HEK293 (cell line): ENCODE data around the gene RPL36.

Source experiments
- BCL11A ChIP-seq: fragments of 450-650 bp; formaldehyde crosslinking; IDR thresholded peaks from 2 replicates; pipeline ENCODE4 v1.5.1; 2016; ENCODE audit warnings: low read depth, missing biosample characterization, missing genetic modification characterization
- CTCF ChIP-seq: fragments of 450-650 bp; formaldehyde crosslinking; IDR thresholded peaks from 2 replicates; pipeline ENCODE4 v1.5.1; 2016; ENCODE audit warnings: missing biosample characterization, missing genetic modification characterization
- HOXD13 ChIP-seq: sonication (generic); formaldehyde crosslinking; IDR thresholded peaks from 2 replicates; pipeline ENCODE4 v1.8.0; 2022; ENCODE audit warnings: missing genetic modification reagents, borderline replicate concordance
- KLF1 ChIP-seq: fragments of 450-650 bp; formaldehyde crosslinking; IDR thresholded peaks from 2 replicates; pipeline ENCODE4 v1.5.1; 2016; ENCODE audit warnings: missing biosample characterization, missing genetic modification characterization
- MYNN ChIP-seq: fragments of 450-650 bp; formaldehyde crosslinking; IDR thresholded peaks from 2 replicates; pipeline ENCODE4 v1.5.1; 2016; ENCODE audit warnings: missing biosample characterization, missing genetic modification characterization, borderline replicate concordance
- MZF1 ChIP-seq: fragments of 450-650 bp; formaldehyde crosslinking; IDR thresholded peaks from 2 replicates; pipeline ENCODE4 v1.5.1; 2017; ENCODE audit warnings: missing biosample characterization, missing genetic modification characterization, borderline replicate concordance
- WT1 ChIP-seq: fragments of 450-650 bp; formaldehyde crosslinking; IDR thresholded peaks from 2 replicates; pipeline ENCODE4 v1.5.1; 2016; ENCODE audit warnings: missing biosample characterization, missing genetic modification characterization
- YY2 ChIP-seq: fragments of 450-650 bp; formaldehyde crosslinking; IDR thresholded peaks from 2 replicates; pipeline ENCODE4 v1.5.1; 2016; ENCODE audit warnings: missing biosample characterization, missing genetic modification characterization
- ZNF132 ChIP-seq: fragments of 450-650 bp; formaldehyde crosslinking; IDR thresholded peaks from 2 replicates; pipeline ENCODE4 v1.5.1; 2017; ENCODE audit warnings: missing biosample characterization, missing genetic modification characterization, borderline replicate concordance
- ZNF140 ChIP-seq: fragments of 450-650 bp; formaldehyde crosslinking; IDR thresholded peaks from 2 replicates; pipeline ENCODE4 v1.5.1; 2016; ENCODE audit warnings: missing biosample characterization, missing genetic modification characterization
- ZNF146 ChIP-seq: fragments of 450-650 bp; formaldehyde crosslinking; IDR thresholded peaks from 2 replicates; pipeline ENCODE4 v1.5.1; 2016; ENCODE audit warnings: missing biosample characterization, missing genetic modification characterization
- ZNF155 ChIP-seq: fragments of 450-650 bp; formaldehyde crosslinking; IDR thresholded peaks from 2 replicates; pipeline ENCODE4 v1.5.1; 2016; ENCODE audit warnings: missing biosample characterization, missing genetic modification characterization
- ZNF19 ChIP-seq: fragments of 450-650 bp; formaldehyde crosslinking; IDR thresholded peaks from 2 replicates; pipeline ENCODE4; 2016; ENCODE audit warnings: missing biosample characterization, missing genetic modification characterization, low read depth
- ZNF2 ChIP-seq: fragments of 450-650 bp; formaldehyde crosslinking; IDR thresholded peaks from 2 replicates; pipeline ENCODE4 v1.5.1; 2016; ENCODE audit warnings: missing biosample characterization, missing genetic modification characterization
- ZNF280D ChIP-seq: fragments of 450-650 bp; formaldehyde crosslinking; IDR thresholded peaks from 2 replicates; pipeline ENCODE4 v1.5.1; 2016; ENCODE audit warnings: missing biosample characterization, missing genetic modification characterization
- ZNF292 ChIP-seq: fragments of 450-650 bp; formaldehyde crosslinking; IDR thresholded peaks from 2 replicates; pipeline ENCODE4 v1.5.1; 2016; ENCODE audit warnings: low read depth, missing biosample characterization, missing genetic modification characterization, borderline replicate concordance
- ZNF302 ChIP-seq: fragments of 450-650 bp; formaldehyde crosslinking; IDR thresholded peaks from 2 replicates; pipeline ENCODE4 v1.5.1; 2016; ENCODE audit warnings: missing biosample characterization, missing genetic modification characterization, low read depth
- ZNF394 ChIP-seq: fragments of 450-650 bp; formaldehyde crosslinking; IDR thresholded peaks from 2 replicates; pipeline ENCODE4 v1.5.1; 2016; ENCODE audit warnings: missing biosample characterization, missing genetic modification characterization, mild to moderate bottlenecking, moderate library complexity, borderline replicate concordance
- ZNF404 ChIP-seq: fragments of 450-650 bp; formaldehyde crosslinking; IDR thresholded peaks from 2 replicates; pipeline ENCODE4 v1.5.1; 2017; ENCODE audit warnings: missing biosample characterization, missing genetic modification characterization
- ZNF423 ChIP-seq: fragments of 450-650 bp; formaldehyde crosslinking; IDR thresholded peaks from 2 replicates; pipeline ENCODE4 v1.5.1; 2016; ENCODE audit warnings: missing biosample characterization, missing genetic modification characterization
- ZNF426 ChIP-seq: fragments of 450-650 bp; formaldehyde crosslinking; IDR thresholded peaks from 2 replicates; pipeline ENCODE4 v1.5.1; 2017; ENCODE audit warnings: missing biosample characterization, missing genetic modification characterization, mild to moderate bottlenecking, inconsistent platforms, moderate library complexity
- ZNF433 ChIP-seq: fragments of 450-650 bp; formaldehyde crosslinking; IDR thresholded peaks from 2 replicates; pipeline ENCODE4 v1.5.1; 2016; ENCODE audit warnings: missing biosample characterization, missing genetic modification characterization, low read depth
- ZNF48 ChIP-seq: fragments of 450-650 bp; formaldehyde crosslinking; IDR thresholded peaks from 2 replicates; pipeline ENCODE4 v1.5.1; 2016; ENCODE audit warnings: missing biosample characterization, missing genetic modification characterization
- ZNF561 ChIP-seq: fragments of 450-650 bp; IDR thresholded peaks from 2 replicates; pipeline ENCODE4 v1.5.1; 2018; ENCODE audit warnings: missing biosample characterization, missing genetic modification characterization, borderline replicate concordance
- ZNF701 ChIP-seq: fragments of 450-650 bp; formaldehyde crosslinking; IDR thresholded peaks from 2 replicates; pipeline ENCODE4 v1.5.1; 2016; ENCODE audit warnings: missing biosample characterization, missing genetic modification characterization
- ZNF76 ChIP-seq: fragments of 450-650 bp; formaldehyde crosslinking; IDR thresholded peaks from 2 replicates; pipeline ENCODE4; 2016; ENCODE audit warnings: low read depth, missing biosample characterization, missing genetic modification characterization, borderline replicate concordance
- ZNF768 ChIP-seq: fragments of 450-650 bp; formaldehyde crosslinking; IDR thresholded peaks from 2 replicates; pipeline ENCODE4 v1.5.1; 2018; ENCODE audit warnings: missing biosample characterization, mild to moderate bottlenecking, missing genetic modification characterization
- ZNF776 ChIP-seq: fragments of 450-650 bp; formaldehyde crosslinking; IDR thresholded peaks from 2 replicates; pipeline ENCODE4 v1.5.0; 2017; ENCODE audit warnings: missing biosample characterization, missing genetic modification characterization, borderline replicate concordance
- ZNF792 ChIP-seq: fragments of 450-650 bp; formaldehyde crosslinking; IDR thresholded peaks from 2 replicates; pipeline ENCODE4 v1.5.1; 2016; ENCODE audit warnings: missing biosample characterization, missing genetic modification characterization
- ZSCAN23 ChIP-seq: fragments of 450-650 bp; formaldehyde crosslinking; IDR thresholded peaks from 2 replicates; pipeline ENCODE4 v1.5.1; 2016; ENCODE audit warnings: missing biosample characterization, missing genetic modification characterization
- TF ChIP-seq, protein P1 (sequence below): fragments of 450-650 bp; formaldehyde crosslinking; IDR thresholded peaks from 2 replicates; pipeline ENCODE4 v1.5.1; 2016; ENCODE audit warnings: missing biosample characterization, missing genetic modification characterization
- TF ChIP-seq, protein P2 (sequence below): IDR thresholded peaks from 2 replicates; pipeline ENCODE4 v1.6.1; 2011; ENCODE audit warnings: mild to moderate bottlenecking, low read depth, low read length, borderline replicate concordance
- TF ChIP-seq, protein P3 (sequence below): fragments of 450-650 bp; formaldehyde crosslinking; IDR thresholded peaks from 2 replicates; pipeline ENCODE4 v1.5.1; 2016; ENCODE audit warnings: missing biosample characterization, missing genetic modification characterization, low read depth

RPL36 gene

DNA sequence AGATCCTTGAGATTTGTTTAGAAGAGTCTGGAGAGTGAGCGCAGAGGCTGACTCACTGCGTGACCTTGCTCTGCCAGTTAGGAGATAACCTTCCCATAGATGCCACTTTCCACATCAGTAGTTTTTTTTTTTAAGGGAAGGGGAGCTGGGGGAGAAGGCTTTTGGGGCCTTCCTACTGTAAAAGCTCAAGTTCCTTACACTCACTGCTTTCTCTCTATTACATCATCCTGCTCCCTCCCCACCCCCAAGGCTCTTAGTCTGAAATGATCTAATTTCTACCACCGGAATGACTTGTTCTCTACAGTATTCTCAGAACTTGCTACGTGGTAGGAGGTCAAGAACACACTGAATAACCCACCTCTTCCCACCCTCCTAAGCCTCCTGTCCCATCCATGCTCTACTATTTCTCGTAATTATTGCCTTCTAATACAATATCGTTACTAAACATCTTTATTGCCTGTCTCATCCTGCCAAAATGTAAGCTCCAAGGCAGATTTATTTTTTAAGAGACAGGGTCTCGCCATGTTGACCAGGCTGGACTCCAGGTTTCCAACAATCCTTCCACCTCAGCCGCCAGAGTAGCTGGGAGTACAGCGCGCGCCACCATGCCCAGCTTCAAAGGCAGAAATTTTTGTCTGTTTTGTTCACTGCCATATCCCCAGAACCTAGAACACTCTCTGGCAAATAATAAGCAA lies 28.6 kb downstream of the RPL36 start (continued):
- TF ChIP-seq ZNF404 (tag by site-specific recombination): no peak
- TF ChIP-seq BCL11A (tag by site-specific recombination): no peak
- peak; percentile 81 for TF ChIP-seq MZF1 (tag by site-specific recombination)
- TF ChIP-seq ZNF2 (tag by site-specific recombination): peak; percentile 19; the same call in 1 of the 2 replicates
- no peak for TF ChIP-seq ZNF792 (tag by site-specific recombination)
- TF ChIP-seq YY2 (tag by site-specific recombination): no peak
- TF ChIP-seq MYNN (tag by site-specific recombination): peak; percentile 99
- no peak for TF ChIP-seq ZNF140
- no peak for TF ChIP-seq ZNF146 (tag by site-specific recombination)
- TF ChIP-seq ZNF561 (tag by site-specific recombination): peak; percentile 48; the same call in 1 of the 2 replicates
- TF ChIP-seq ZNF768: no peak
- TF ChIP-seq ZNF423 (tag by site-specific recombination): no peak
- TF ChIP-seq ZNF302 (tag by site-specific recombination): no peak
- peak; percentile 57 for TF ChIP-seq ZNF76
- TF ChIP-seq ZNF292 (tag by site-specific recombination): no peak
- TF ChIP-seq KLF1 (tag by site-specific recombination): no peak
- TF ChIP-seq WT1 (tag by site-specific recombination): no peak
- no peak for TF ChIP-seq ZNF132
- TF ChIP-seq, protein P1, sequence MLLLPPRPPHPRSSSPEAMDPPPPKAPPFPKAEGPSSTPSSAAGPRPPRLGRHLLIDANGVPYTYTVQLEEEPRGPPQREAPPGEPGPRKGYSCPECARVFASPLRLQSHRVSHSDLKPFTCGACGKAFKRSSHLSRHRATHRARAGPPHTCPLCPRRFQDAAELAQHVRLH: peak; percentile 78
- no peak for TF ChIP-seq ZNF48
- TF ChIP-seq, protein P2, sequence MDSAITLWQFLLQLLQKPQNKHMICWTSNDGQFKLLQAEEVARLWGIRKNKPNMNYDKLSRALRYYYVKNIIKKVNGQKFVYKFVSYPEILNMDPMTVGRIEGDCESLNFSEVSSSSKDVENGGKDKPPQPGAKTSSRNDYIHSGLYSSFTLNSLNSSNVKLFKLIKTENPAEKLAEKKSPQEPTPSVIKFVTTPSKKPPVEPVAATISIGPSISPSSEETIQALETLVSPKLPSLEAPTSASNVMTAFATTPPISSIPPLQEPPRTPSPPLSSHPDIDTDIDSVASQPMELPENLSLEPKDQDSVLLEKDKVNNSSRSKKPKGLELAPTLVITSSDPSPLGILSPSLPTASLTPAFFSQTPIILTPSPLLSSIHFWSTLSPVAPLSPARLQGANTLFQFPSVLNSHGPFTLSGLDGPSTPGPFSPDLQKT: no peak
- no peak for TF ChIP-seq ZNF19 (tag by site-specific recombination)
- no peak for TF ChIP-seq HOXD13 (CRISPR knock-in tag)
- peak; percentile 70 for TF ChIP-seq ZNF394 (tag by site-specific recombination)
- no peak for TF ChIP-seq ZSCAN23 (tag by site-specific recombination)
- TF ChIP-seq CTCF (tag by site-specific recombination): no peak
- TF ChIP-seq, protein P3, sequence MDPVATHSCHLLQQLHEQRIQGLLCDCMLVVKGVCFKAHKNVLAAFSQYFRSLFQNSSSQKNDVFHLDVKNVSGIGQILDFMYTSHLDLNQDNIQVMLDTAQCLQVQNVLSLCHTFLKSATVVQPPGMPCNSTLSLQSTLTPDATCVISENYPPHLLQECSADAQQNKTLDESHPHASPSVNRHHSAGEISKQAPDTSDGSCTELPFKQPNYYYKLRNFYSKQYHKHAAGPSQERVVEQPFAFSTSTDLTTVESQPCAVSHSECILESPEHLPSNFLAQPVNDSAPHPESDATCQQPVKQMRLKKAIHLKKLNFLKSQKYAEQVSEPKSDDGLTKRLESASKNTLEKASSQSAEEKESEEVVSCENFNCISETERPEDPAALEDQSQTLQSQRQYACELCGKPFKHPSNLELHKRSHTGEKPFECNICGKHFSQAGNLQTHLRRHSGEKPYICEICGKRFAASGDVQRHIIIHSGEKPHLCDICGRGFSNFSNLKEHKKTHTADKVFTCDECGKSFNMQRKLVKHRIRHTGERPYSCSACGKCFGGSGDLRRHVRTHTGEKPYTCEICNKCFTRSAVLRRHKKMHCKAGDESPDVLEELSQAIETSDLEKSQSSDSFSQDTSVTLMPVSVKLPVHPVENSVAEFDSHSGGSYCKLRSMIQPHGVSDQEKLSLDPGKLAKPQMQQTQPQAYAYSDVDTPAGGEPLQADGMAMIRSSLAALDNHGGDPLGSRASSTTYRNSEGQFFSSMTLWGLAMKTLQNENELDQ: no peak
- no peak for TF ChIP-seq ZNF701 (tag by site-specific recombination)
- no peak for TF ChIP-seq ZNF433 (tag by site-specific recombination)
- TF ChIP-seq ZNF155 (tag by site-specific recombination): no peak
- TF ChIP-seq ZNF776 (tag by site-specific recombination): no peak
- no peak for TF ChIP-seq ZNF426 (tag by site-specific recombination)
- TF ChIP-seq ZNF280D (tag by site-specific recombination): no peak
